GM12892 (cell line): ENCODE measurements around the gene EFNA3.

Experiments
- POLR2A ChIP-seq: IDR thresholded peaks from 2 replicates; pipeline ENCODE4 v1.6.1; 2011; ENCODE audit warnings: low read depth, low read length, control low read depth
- POLR2AphosphoS5 ChIP-seq: IDR thresholded peaks from 2 replicates; pipeline ENCODE4 v1.6.1; 2011; ENCODE audit warnings: low read depth, low read length, control low read depth
- TAF1 ChIP-seq: IDR thresholded peaks from 2 replicates; pipeline ENCODE4 v1.6.1; 2011; ENCODE audit warnings: low read depth, mild to moderate bottlenecking, control low read depth, low read length, borderline replicate concordance

- TF ChIP-seq POLR2AphosphoS5 (no peak), POLR2A (no peak), TAF1 (no peak)
Observed at GRCh38 chr1:155091071-155092051, 12.7 kb downstream of the EFNA3 start.
